Glutamatergic neuron (in vitro differentiated cells): Measurements from ENCODE around the gene ITGAE. TPM values are rescaled to one million over a fixed set of nuclear protein-coding genes. Genes with fewer than 3 reads are reported as not detected.

ENCODE experiments used
- DNase-seq: peaks from one replicate; pipeline ENCODE4 v3.0.0; 2022
- H3K27ac Mint-ChIP-seq: one replicate; pipeline ENCODE4 v1.8.0; 2020; ENCODE audit warnings: mild to moderate bottlenecking, mixed read lengths, inconsistent platforms; ENCODE audit not compliant: unreplicated experiment
- H3K27me3 Mint-ChIP-seq: one replicate; pipeline ENCODE4 v1.8.0; 2020; ENCODE audit warnings: mild to moderate bottlenecking, moderate library complexity, mixed read lengths, inconsistent platforms; ENCODE audit not compliant: unreplicated experiment
- H3K36me3 Mint-ChIP-seq: one replicate; pipeline ENCODE4 v1.8.0; 2020; ENCODE audit warnings: mild to moderate bottlenecking, mixed read lengths, inconsistent platforms; ENCODE audit not compliant: unreplicated experiment
- H3K4me1 Mint-ChIP-seq: one replicate; pipeline ENCODE4 v1.8.0; 2020; ENCODE audit warnings: mild to moderate bottlenecking, low read depth, mixed read lengths, inconsistent platforms; ENCODE audit not compliant: unreplicated experiment
- H3K4me3 Mint-ChIP-seq: one replicate; pipeline ENCODE4 v1.8.0; 2020; ENCODE audit warnings: mild to moderate bottlenecking, mixed read lengths, inconsistent platforms; ENCODE audit not compliant: unreplicated experiment
- H3K9me3 Mint-ChIP-seq: one replicate; pipeline ENCODE4 v1.8.0; 2020; ENCODE audit warnings: mild to moderate bottlenecking, moderate library complexity, mixed read lengths, inconsistent platforms; ENCODE audit not compliant: unreplicated experiment
- CTCF ChIP-seq: fragments of 200-600 bp; sonication (generic); IDR thresholded peaks from one replicate; pipeline ENCODE4 v1.5.0; 2021; ENCODE audit not compliant: partially characterized antibody, unreplicated experiment
- total RNA-seq: library from RNA; stranded (reverse); fragmentation: NEBNext Ultra II Directional; extraction: Animal tissue kit (Norgen Biotek cat#: 25700); gene quantifications from one replicate; pipeline ENCODE4 v1.2.1, GENCODE V29; 2021; ENCODE audit not compliant: unreplicated experiment

The ITGAE gene
- total RNA-seq, 1 donor from 2014 or later, result 19.2 TPM

- no peaks in the 10 kb centered on the region for H3K4me1 Mint-ChIP-seq
- H3K27me3 Mint-ChIP-seq, result peaks cover 7% of the 10 kb centered on the region
- peaks cover 17% of the 10 kb centered on the region for H3K36me3 Mint-ChIP-seq
- no peak for DNase-seq
- H3K9me3 Mint-ChIP-seq, result peaks cover 3% of the 10 kb centered on the region
- H3K27ac Mint-ChIP-seq, result peak overlapping the region; percentile 24
- no peak overlapping the region for H3K4me3 Mint-ChIP-seq
- no peak for TF ChIP-seq CTCF
Observed at GRCh38 chr17:3759597-3760216, 41.3 kb downstream of the ITGAE start.

GRCh38 chr17:3755335-3756030 lies 45.5 kb downstream of the ITGAE start:
- Mint-ChIP-seq H3K4me1 (no peaks in the 10 kb centered on the region), H3K27ac (no peak overlapping the region), H3K36me3 (peaks cover 11% of the 10 kb centered on the region), H3K27me3 (peaks cover 9% of the 10 kb centered on the region), H3K9me3 (peaks cover 3% of the 10 kb centered on the region), H3K4me3 (no peak overlapping the region)
- no peak for DNase-seq
- TF ChIP-seq CTCF, result no peak

GRCh38 chr17:3754458-3755334 lies 46.3 kb downstream of the ITGAE start:
- TF ChIP-seq CTCF, result no peak
- Mint-ChIP-seq H3K9me3 (peaks cover 2% of the 10 kb centered on the region), H3K4me1 (no peaks in the 10 kb centered on the region), H3K27ac (no peak overlapping the region), H3K36me3 (peaks cover 6% of the 10 kb centered on the region), H3K4me3 (no peak overlapping the region), H3K27me3 (peaks cover 8% of the 10 kb centered on the region)
- DNase-seq, result peak; percentile 56

- H3K9me3 Mint-ChIP-seq, result no peaks in the 10 kb centered on the region
- no peaks in the 10 kb centered on the region for H3K4me1 Mint-ChIP-seq
- H3K27me3 Mint-ChIP-seq, result peaks cover 5% of the 10 kb centered on the region
- H3K27ac Mint-ChIP-seq, result peak overlapping the region; percentile 31
- H3K36me3 Mint-ChIP-seq, result no peaks in the 10 kb centered on the region
- no peak for DNase-seq
- TF ChIP-seq CTCF, result no peak
- H3K4me3 Mint-ChIP-seq, result peak overlapping the region; percentile 52
Observed at GRCh38 chr17:3754066-3754457, 46.9 kb downstream of the ITGAE start.
